H9 (cell line): ENCODE results near the gene IGSF11. TPM values are rescaled to one million over a fixed set of nuclear protein-coding genes. Genes with fewer than 3 reads are reported as not detected.

Source experiments
- DNase-seq: peaks from one replicate; pipeline ENCODE4 v3.0.0-alpha.2; 2017
- H2AFZ ChIP-seq: one replicate; pipeline ENCODE4 v1.6.1; 2013; ENCODE audit warnings: mild to moderate bottlenecking, low read length, control low read depth, moderate library complexity
- H2AK5ac ChIP-seq: 2 replicates; pipeline ENCODE4 v1.6.1; 2013; ENCODE audit warnings: low read length, control low read depth, mixed read lengths; ENCODE audit not compliant: insufficient read length
- H2BK120ac ChIP-seq: one replicate; pipeline ENCODE4 v1.6.1; 2013; ENCODE audit warnings: low read depth, mild to moderate bottlenecking, low read length, control low read depth, inconsistent platforms; ENCODE audit not compliant: poor library complexity, severe bottlenecking
- H2BK12ac ChIP-seq: 2 replicates; pipeline ENCODE4 v1.6.1; 2013; ENCODE audit warnings: low read length, control low read depth, mixed read lengths, low read depth; ENCODE audit not compliant: insufficient read length
- H2BK15ac ChIP-seq: 2 replicates; pipeline ENCODE4 v1.6.1; 2013; ENCODE audit warnings: low read depth, low read length, control low read depth
- H2BK20ac ChIP-seq: one replicate; pipeline ENCODE4 v1.6.1; 2013; ENCODE audit warnings: low read depth, mild to moderate bottlenecking, low read length, control low read depth, inconsistent platforms; ENCODE audit not compliant: poor library complexity, severe bottlenecking
- H2BK5ac ChIP-seq: 2 replicates; pipeline ENCODE4 v1.6.1; 2013; ENCODE audit warnings: low read length, control low read depth, mixed read lengths; ENCODE audit not compliant: insufficient read length
- H3K14ac ChIP-seq: 2 replicates; pipeline ENCODE4 v1.6.1; 2013; ENCODE audit warnings: low read length, control low read depth; ENCODE audit not compliant: insufficient read depth
- H3K18ac ChIP-seq: 2 replicates; pipeline ENCODE4 v1.6.1; 2013; ENCODE audit warnings: low read depth, mild to moderate bottlenecking, mixed read lengths, low read length, control low read depth; ENCODE audit not compliant: insufficient read length
- H3K23ac ChIP-seq: 2 replicates; pipeline ENCODE4 v1.6.1; 2013; ENCODE audit warnings: low read length, control low read depth, mixed read lengths, low read depth; ENCODE audit not compliant: insufficient read length
- H3K23me2 ChIP-seq: 2 replicates; pipeline ENCODE4 v1.6.1; 2013; ENCODE audit warnings: low read depth, mild to moderate bottlenecking, mixed read lengths, low read length, control low read depth; ENCODE audit not compliant: insufficient read length, poor library complexity, severe bottlenecking
- H3K27ac ChIP-seq: 2 replicates; pipeline ENCODE4 v1.5.1; 2013; ENCODE audit warnings: low read length, control low read depth, mixed read lengths, low read depth; ENCODE audit not compliant: insufficient read length
- H3K27me3 ChIP-seq: 2 replicates; pipeline ENCODE4 v1.6.1; 2013; ENCODE audit warnings: low read length, control low read depth, inconsistent platforms; ENCODE audit not compliant: insufficient read depth
- H3K4ac ChIP-seq: 2 replicates; pipeline ENCODE4 v1.6.1; 2013; ENCODE audit warnings: low read depth, mild to moderate bottlenecking, control low read depth, inconsistent platforms, low read length, moderate library complexity
- H3K4me1 ChIP-seq: 2 replicates; pipeline ENCODE4 v1.6.1; 2013; ENCODE audit warnings: low read length, control low read depth, inconsistent platforms; ENCODE audit not compliant: insufficient read depth
- H3K4me2 ChIP-seq: 2 replicates; pipeline ENCODE4 v1.6.1; 2013; ENCODE audit warnings: low read length, control low read depth, mixed read lengths; ENCODE audit not compliant: insufficient read length, insufficient read depth
- H3K56ac ChIP-seq: 2 replicates; pipeline ENCODE4 v1.6.1; 2013; ENCODE audit warnings: low read depth, mild to moderate bottlenecking, mixed read lengths, low read length, control low read depth; ENCODE audit not compliant: insufficient read length
- H3K79me1 ChIP-seq: 2 replicates; pipeline ENCODE4 v1.6.1; 2013; ENCODE audit warnings: low read depth, mild to moderate bottlenecking, moderate library complexity, low read length, control low read depth, inconsistent platforms; ENCODE audit not compliant: insufficient read depth, poor library complexity, severe bottlenecking
- H3K79me2 ChIP-seq: 2 replicates; pipeline ENCODE4 v1.6.1; 2013; ENCODE audit warnings: low read length, control low read depth, inconsistent platforms; ENCODE audit not compliant: insufficient read depth
- H3K9ac ChIP-seq: 2 replicates; pipeline ENCODE4 v1.6.1; 2013; ENCODE audit warnings: low read length, control low read depth, mixed read lengths; ENCODE audit not compliant: insufficient read length; ENCODE audit errors: extremely low read depth
- H3K9me3 ChIP-seq: one replicate; pipeline ENCODE4 v1.6.1; 2013; ENCODE audit warnings: low read depth, low read length, inconsistent platforms; ENCODE audit not compliant: control insufficient read depth
- H3T11ph ChIP-seq: one replicate; pipeline ENCODE4 v1.6.1; 2013; ENCODE audit warnings: mild to moderate bottlenecking, low read length, control low read depth, inconsistent platforms
- H4K20me1 ChIP-seq: one replicate; pipeline ENCODE4 v1.6.1; 2013; ENCODE audit not compliant: control insufficient read depth, insufficient read length, insufficient read depth
- H4K5ac ChIP-seq: 2 replicates; pipeline ENCODE4 v1.6.1; 2013; ENCODE audit warnings: low read depth, mild to moderate bottlenecking, mixed read lengths, low read length, control low read depth; ENCODE audit not compliant: insufficient read length
- H4K8ac ChIP-seq: replicated peaks from 2 replicates; pipeline ENCODE4 v1.6.1; 2013; ENCODE audit warnings: low read length, control low read depth, mixed read lengths, low read depth; ENCODE audit not compliant: insufficient read length
- H4K91ac ChIP-seq: 2 replicates; pipeline ENCODE4 v1.6.1; 2013; ENCODE audit warnings: low read depth, mild to moderate bottlenecking, moderate library complexity, mixed read lengths, low read length, control low read depth; ENCODE audit not compliant: insufficient read length
- H3K27ac Mint-ChIP-seq, 3 experiments: 2 replicates in 2 of 3; 3 replicates in 1 of 3; pipeline ENCODE4 v1.8.0; 2020 to 2021; ENCODE audit warnings: mixed read lengths in 3 of 3, mild to moderate bottlenecking in 1 of 3, moderate library complexity in 1 of 3
- H3K27me3 Mint-ChIP-seq: 2 replicates; pipeline ENCODE4 v1.8.0; 2021; ENCODE audit warnings: low read depth, mild to moderate bottlenecking, moderate library complexity, mixed read lengths
- H3K36me3 Mint-ChIP-seq, 3 experiments: 2 replicates in 2 of 3; 3 replicates in 1 of 3; pipeline ENCODE4 v1.8.0; 2020 to 2021; ENCODE audit warnings: low read depth in 3 of 3, mixed read lengths in 3 of 3; ENCODE audit not compliant: insufficient read depth in 1 of 3
- H3K4me1 Mint-ChIP-seq, 2 experiments: 2 replicates each; pipeline ENCODE4 v1.8.0; 2020; ENCODE audit warnings: mixed read lengths in 2 of 2
- H3K4me3 Mint-ChIP-seq, 2 experiments: 2 replicates in 1 of 2; 3 replicates in 1 of 2; pipeline ENCODE4 v1.8.0; 2020 to 2021; ENCODE audit warnings: mild to moderate bottlenecking in 2 of 2, mixed read lengths in 2 of 2, moderate library complexity in 1 of 2
- H3K9me3 Mint-ChIP-seq, 2 experiments: 2 replicates in 1 of 2; 3 replicates in 1 of 2; pipeline ENCODE4 v1.8.0; 2020; ENCODE audit warnings: mild to moderate bottlenecking in 2 of 2, mixed read lengths in 2 of 2, moderate library complexity in 1 of 2
- WGBS: extraction: QIAGEN DNeasy Blood & Tissue Kit; methylation state at CpG from one replicate; pipeline ENCODE4 v1.1.7; 2013; ENCODE audit warnings: missing lambda C conversion rate, low lambda C conversion rate, mixed read lengths; ENCODE audit not compliant: insufficient read length; ENCODE audit errors: extremely low coverage; 5-methylcytosine and 5-hydroxymethylcytosine counted together
- total RNA-seq: library from RNA; stranded (reverse); gene quantifications from 2 replicates; pipeline ENCODE4 v1.2.1, GENCODE V29; 2021
- TF ChIP-seq, protein P1 (sequence below): fragments of 200-600 bp; sonication (generic); conservative IDR thresholded peaks from 3 replicates; pipeline ENCODE4 v1.8.0; 2021; ENCODE audit warnings: antibody characterized with exemption, mild to moderate bottlenecking

The IGSF11 gene
- total RNA-seq, 1 experiment from 2014 or later = 1.6 TPM

GRCh38 chr3:118863731-118864322, 170.8 kb downstream of the IGSF11 start:
- no peak overlapping the region for H2BK120ac ChIP-seq
- peak; percentile 71 for DNase-seq
- no CpG with 5 or more reads among the region's 1 CpG for WGBS

More at GRCh38 chr3:118863731-118864322, 170.8 kb downstream of the IGSF11 start:
- TF ChIP-seq, protein P1, sequence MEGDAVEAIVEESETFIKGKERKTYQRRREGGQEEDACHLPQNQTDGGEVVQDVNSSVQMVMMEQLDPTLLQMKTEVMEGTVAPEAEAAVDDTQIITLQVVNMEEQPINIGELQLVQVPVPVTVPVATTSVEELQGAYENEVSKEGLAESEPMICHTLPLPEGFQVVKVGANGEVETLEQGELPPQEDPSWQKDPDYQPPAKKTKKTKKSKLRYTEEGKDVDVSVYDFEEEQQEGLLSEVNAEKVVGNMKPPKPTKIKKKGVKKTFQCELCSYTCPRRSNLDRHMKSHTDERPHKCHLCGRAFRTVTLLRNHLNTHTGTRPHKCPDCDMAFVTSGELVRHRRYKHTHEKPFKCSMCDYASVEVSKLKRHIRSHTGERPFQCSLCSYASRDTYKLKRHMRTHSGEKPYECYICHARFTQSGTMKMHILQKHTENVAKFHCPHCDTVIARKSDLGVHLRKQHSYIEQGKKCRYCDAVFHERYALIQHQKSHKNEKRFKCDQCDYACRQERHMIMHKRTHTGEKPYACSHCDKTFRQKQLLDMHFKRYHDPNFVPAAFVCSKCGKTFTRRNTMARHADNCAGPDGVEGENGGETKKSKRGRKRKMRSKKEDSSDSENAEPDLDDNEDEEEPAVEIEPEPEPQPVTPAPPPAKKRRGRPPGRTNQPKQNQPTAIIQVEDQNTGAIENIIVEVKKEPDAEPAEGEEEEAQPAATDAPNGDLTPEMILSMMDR = peak; percentile 62
- H3K27me3 ChIP-seq = no peaks in the 10 kb centered on the region
- Mint-ChIP-seq H3K4me3 (no peak overlapping the region), H3K36me3 (peaks cover 0 to 3% (median 1%) of the 10 kb centered on the region in 3 experiments; a peak in 4 of 7 replicates), H3K27ac (no peak overlapping the region), H3K4me1 (0 out of 4 replicates have a peak, but pooled peaks cover 0 to 3% of the 10 kb centered on the region in 2 experiments), H3K27me3 (no peaks in the 10 kb centered on the region), H3K9me3 (peaks cover 14 to 16% of the 10 kb centered on the region in 2 experiments; a peak in 4 of 5 replicates)
- no peak overlapping the region for H2AFZ ChIP-seq
- H3K14ac ChIP-seq = no peak overlapping the region
- H3K23ac ChIP-seq = no peak overlapping the region
- H3K4me2 ChIP-seq = no peak overlapping the region
- H2BK12ac ChIP-seq = no peak overlapping the region
- no peak overlapping the region for H2BK20ac ChIP-seq
- H3K18ac ChIP-seq = no peak overlapping the region
- no peak overlapping the region for H4K5ac ChIP-seq
- no peak overlapping the region for H3T11ph ChIP-seq
- H4K8ac ChIP-seq = no peak overlapping the region
- H3K9ac ChIP-seq = no peak overlapping the region
- no peak overlapping the region for H4K91ac ChIP-seq
- no peak overlapping the region for H2AK5ac ChIP-seq
- no peak overlapping the region for H3K4ac ChIP-seq
- no peaks in the 10 kb centered on the region for H4K20me1 ChIP-seq
- H3K4me1 ChIP-seq = no peaks in the 10 kb centered on the region
- H3K79me1 ChIP-seq = no peaks in the 10 kb centered on the region
- no peak overlapping the region for H3K27ac ChIP-seq
- no peaks in the 10 kb centered on the region for H3K9me3 ChIP-seq
- H2BK15ac ChIP-seq = no peak overlapping the region
- H3K79me2 ChIP-seq = no peaks in the 10 kb centered on the region
- no peaks in the 10 kb centered on the region for H3K23me2 ChIP-seq
- H3K56ac ChIP-seq = no peak overlapping the region
- H2BK5ac ChIP-seq = no peak overlapping the region
